ENCODE results near the gene SP2.
A peak's percentile ranks its signal among the peaks of the same experiment; 100 is the strongest.
"Not testable (repeated sequence)": the region's sequence is repeated elsewhere in the genome, so short reads cannot be mapped to it uniquely, and the experiment has no call there.

The SP2 gene

DNA sequence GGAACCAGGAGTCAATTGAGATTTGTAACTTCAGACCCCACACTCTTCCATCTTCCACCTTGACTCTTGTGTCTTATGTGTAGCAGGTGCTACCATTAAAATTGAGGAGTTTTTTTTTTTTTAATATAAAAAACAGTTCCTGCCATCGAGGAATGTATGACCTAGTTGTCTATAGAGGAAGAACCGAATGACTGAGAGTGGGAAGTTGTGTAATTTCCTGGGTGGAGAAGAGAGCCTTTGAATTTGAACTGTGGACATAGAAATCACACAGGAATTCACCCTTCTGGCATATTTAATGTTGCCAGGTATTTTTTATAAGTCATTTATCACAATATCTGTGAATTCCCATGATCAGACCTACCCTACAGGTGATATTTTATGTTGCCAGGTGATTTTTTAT is 22.0 kb downstream of the SP2 start:
- DNase-seq (ENCODE audit: low read depth in 2 of 3, low spot score in 2 of 3), result no peak

- DNase-seq (ENCODE audit: low read depth in 2 of 3, low spot score in 2 of 3), result no peak
Measured at GRCh38 chr17:47918991-47919390, 23.0 kb downstream of the SP2 start.

DNA sequence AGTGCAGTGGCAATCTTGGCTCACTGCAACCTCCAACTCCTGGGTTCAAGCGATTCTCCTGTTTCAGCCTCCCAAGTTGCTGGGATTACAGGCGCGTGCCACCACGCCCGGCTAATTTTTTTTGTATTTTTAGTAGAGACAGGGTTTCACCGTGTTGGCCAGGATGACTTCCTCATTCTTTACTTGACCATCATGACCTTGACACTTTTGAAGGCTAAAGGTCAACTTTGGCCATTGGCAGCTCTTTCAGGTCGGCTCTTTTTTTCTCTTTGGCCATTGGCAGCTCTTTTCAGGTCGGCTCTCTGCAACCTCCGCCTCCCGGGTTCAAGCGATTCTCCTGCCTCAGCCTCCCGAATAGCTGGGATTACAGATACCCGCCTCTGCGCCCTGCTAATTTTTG is 23.9 kb downstream of the SP2 start:
- not testable (repeated sequence) for DNase-seq (ENCODE audit: low read depth in 2 of 3, low spot score in 2 of 3)

GRCh38 chr17:47924785-47925677 is 29.0 kb downstream of the SP2 start:
- DNase-seq (ENCODE audit: low read depth in 2 of 3, low spot score in 2 of 3), result no peak

DNA sequence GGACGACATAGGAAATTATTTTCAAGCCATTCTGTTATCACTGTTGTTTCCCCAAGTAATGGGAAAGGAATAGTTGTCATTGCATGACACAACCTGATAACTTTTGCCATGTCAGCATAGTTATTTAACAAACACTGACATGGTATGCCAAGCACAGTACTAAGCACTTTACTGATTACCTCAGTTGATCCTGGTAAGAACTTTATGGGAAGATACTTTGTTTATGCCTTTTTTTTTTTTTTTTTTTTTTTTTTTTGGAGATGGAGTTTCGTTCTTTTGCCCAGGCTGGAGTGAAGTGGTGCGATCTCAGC is 29.6 kb downstream of the SP2 start:
- DNase-seq (ENCODE audit: low read depth in 2 of 3, low spot score in 2 of 3), result no peak

DNA sequence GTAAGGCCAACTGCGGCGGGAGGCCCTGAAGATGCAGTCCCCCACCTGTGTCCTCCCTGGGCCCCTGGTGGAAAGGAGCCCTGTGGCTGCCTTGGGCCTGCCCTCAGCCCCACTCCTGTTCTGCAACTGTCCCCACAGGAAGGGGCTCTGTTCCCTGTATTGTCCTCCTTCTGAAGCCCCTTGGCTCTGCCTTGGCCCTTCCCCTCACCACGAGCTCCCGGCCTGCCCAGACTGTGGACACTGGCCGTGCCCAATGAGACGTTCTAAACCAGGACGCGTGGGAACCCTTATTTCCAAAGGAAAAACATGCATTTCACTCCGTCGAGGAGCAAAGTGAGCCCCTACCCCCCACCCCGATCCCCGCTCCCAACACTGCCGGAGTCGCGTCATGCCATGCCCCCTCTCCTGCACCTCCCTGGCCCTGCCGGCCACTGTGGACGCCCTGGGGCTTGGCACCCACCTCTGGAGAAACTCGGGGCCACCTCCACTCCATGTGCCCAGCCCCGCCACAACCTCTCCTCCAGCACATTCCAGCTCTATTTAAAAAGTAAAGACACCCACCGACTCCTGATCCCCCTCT is 31.9 kb downstream of the SP2 start:
- DNase-seq (ENCODE audit: low read depth in 2 of 3, low spot score in 2 of 3), result no peak

GRCh38 chr17:47928415-47928814 is 32.4 kb downstream of the SP2 start:
- no peak for DNase-seq (ENCODE audit: low read depth in 2 of 3, low spot score in 2 of 3)

DNA sequence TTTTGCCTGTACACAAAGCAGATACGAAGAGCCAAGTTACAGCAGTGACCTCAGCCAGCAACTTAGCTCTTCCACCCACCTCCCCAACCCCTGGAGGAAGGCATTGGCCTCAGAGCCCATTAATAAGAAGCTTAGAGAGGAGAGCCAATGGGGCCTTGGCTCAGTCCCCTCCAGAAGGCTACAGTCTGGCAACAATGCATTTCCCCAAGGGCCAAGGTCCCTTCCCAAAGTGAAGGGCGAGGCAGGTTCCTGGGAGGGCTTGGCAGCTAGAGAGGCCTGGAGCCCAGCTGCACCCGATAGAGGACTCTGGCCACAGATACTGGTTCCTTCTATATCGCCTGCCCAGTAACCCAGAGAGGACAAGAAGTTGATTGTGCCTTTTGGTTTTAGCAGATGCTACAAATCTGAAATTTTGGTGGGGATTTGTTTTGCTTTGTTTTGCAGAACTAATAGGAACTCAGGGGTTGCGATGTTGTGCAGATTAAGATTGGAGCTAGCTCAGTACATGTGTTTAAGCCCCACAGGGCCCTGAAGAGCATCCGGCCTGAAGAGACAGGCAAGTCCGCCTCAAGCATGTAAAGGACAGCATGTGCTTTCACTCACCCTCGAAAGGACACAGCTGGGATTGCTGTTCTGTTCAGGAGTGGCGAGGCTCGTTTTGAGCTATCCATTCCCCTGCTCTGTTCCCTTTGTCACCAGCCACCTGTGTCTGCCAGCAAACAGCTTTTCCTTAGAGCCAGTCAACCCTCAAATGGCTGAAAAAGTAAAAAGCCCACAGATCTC is 33.4 kb downstream of the SP2 start:
- DNase-seq (ENCODE audit: low read depth in 2 of 3, low spot score in 2 of 3), result no peak

DNA sequence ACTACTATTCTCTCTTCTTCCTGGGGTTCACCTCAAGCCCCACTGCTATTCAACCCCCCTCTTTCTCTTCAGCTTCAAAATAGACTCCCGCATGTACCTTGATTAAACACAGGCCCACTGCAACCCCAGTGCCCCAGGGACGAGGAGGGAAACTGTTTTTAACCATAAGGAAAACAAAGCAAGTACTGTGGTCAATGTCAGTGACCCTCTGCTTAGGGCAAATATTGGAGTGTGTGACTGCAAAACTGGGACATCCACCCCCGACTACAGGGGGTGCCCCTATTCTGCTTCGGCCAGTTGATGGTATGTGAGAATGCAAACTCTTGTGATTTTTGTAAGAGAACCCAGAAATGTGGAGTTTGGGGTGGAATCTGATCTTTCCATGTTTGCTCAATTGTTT is 35.8 kb downstream of the SP2 start:
- DNase-seq (ENCODE audit: low read depth in 2 of 3, low spot score in 2 of 3), result no peak

GRCh38 chr17:47934856-47935255 is 38.8 kb downstream of the SP2 start:
- DNase-seq (ENCODE audit: low read depth in 2 of 3, low spot score in 2 of 3), result no peak

- DNase-seq (ENCODE audit: low read depth in 2 of 3, low spot score in 2 of 3), result not testable (repeated sequence)
Measured at GRCh38 chr17:47935468-47935867, 39.4 kb downstream of the SP2 start.

DNA sequence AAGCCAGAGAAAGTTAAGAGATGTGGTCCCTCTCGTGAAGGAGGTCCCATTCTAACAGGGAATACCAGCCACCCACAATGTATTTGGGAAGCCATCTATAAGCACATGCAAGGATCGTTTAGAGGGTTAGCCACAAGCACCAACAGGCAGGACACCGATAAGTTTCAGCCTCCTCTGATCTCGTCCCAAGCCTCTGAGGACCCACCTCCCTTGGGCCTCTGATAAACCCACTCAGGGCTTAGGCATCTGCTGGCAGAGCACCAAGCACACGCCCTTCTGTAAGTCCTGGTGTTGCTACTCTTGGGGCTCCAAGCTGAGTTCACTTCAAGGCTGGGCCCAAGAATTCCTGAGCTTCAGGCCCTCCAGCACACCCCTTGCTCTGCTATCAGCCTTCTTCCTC is 39.9 kb downstream of the SP2 start:
- DNase-seq (ENCODE audit: low read depth in 2 of 3, low spot score in 2 of 3), result no peak

DNA sequence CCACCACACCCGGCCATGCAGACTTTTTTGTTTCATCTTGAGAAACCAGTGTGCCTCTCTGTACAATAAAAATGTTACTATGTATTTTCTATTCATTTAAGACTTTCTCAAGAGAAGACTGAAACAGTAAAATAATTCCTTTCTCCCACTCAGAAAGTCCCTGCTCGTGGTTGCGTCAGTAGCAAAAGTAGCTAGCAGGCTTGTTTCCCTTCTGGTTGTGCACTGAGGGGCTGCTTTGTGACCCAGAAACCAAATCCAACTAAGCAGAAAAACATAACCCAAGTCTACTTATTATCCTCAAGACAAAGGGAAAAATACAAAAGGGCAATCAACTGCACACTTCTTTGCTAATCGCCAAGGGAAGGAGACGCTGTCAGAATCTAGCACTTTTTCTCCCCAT is 41.9 kb downstream of the SP2 start:
- no peak for DNase-seq (ENCODE audit: low read depth in 2 of 3, low spot score in 2 of 3)

GRCh38 chr17:47941246-47942095 is 45.4 kb downstream of the SP2 start, which contains the start of gene PNPO:
TSS of gene PNPO (plus strand) at chr17:47941571. CDS start at chr17:47941676, 105 bp downstream.
- peak; percentile 69 to 84 (median 82) for DNase-seq (ENCODE audit: low read depth in 2 of 3, low spot score in 2 of 3)

GRCh38 chr17:47942096-47942510 is 46.1 kb downstream of the SP2 start:
- no peak for DNase-seq (ENCODE audit: low read depth in 2 of 3, low spot score in 2 of 3)

DNA sequence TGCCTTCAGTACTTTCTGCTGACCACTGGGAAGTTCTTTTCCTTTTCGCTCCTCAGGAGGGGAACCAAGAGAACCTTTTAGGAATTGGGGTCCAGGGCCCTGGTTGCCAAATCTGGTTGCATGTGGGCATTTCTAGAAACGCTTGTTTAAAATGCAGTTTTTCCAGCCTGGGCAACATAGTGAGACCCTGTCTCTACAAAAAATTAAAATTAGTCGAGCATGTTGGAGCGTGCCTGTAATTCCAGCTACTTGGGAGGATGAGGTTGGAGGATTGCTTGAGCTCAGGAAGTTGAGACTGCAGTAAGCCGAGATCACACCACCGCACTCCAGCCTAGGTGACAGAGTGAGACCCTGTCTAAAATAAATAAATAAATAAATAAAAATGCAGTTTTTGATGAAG is 46.5 kb downstream of the SP2 start:
- no peak for DNase-seq (ENCODE audit: low read depth in 2 of 3, low spot score in 2 of 3)

DNA sequence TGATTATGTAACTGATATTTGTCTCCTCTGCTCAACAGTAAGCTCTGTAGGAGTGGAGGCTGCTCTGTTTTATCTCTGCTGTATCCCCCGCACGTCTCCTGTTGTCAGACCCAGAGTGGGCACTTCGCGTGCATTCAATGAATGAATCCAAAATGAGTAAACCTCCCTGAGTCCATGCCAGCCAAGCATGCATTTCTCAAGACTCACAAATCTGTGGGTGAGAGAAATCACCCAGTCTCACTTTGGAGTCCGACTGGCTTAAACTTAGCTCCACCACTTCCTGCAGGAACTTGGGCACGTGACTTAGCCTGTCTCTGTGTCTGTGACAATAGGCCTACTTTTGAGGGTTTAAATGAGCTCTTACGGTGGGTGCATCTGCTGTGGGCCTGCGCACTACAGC is 49.0 kb downstream of the SP2 start:
- no peak for DNase-seq (ENCODE audit: low read depth in 2 of 3, low spot score in 2 of 3)

DNA sequence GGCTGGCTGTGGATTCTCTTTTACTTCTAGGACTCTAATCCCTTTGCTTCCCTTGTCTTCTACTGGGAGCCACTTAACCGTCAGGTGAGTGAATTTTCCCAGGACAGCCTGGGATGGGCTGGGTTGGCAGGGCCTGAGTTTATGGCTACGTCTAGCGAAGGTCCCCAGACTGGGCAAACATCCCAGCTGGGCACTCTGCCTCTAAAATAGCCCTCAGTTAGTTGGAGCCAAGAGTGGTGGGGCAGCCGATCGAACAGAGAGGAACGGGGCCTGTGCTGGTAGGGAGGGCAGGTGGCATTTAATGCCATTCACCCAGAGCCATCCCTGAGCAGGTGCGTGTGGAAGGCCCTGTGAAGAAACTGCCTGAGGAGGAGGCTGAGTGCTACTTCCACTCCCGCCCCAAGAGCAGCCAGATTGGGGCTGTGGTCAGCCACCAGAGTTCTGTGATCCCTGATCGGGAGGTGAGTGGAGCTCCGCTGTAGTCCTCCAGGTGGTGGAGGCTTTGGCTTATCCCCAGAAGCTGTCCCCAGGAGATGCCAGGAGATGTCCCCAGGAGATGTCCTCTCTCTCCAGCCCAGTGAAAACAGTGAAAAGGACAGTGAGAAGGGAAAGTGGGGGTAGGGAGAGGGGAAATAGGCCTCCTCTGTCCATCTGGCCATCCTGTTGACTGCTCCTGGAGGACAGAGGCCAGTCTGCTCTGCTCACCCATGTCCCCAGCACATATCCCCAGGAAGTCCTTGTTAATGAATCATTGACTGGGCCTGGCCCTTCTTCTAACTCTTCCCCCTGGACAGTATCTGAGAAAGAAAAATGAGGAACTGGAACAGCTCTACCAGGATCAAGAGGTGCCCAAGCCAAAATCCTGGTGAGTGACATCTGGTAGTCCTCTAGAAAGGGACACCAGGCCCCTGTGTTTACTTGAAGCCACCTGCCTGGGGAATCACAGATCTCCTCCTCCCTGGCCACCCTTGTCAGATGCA is 49.8 kb downstream of the SP2 start:
- no peak for DNase-seq (ENCODE audit: low read depth in 2 of 3, low spot score in 2 of 3)

- no peak for DNase-seq (ENCODE audit: low read depth in 2 of 3, low spot score in 2 of 3)
Measured at GRCh38 chr17:47946516-47946915, 50.5 kb downstream of the SP2 start.

GRCh38 chr17:47946929-47947397 is 50.9 kb downstream of the SP2 start:
- peak in 2 of 3 experiments; percentile 56 to 59 for DNase-seq (ENCODE audit: low read depth in 2 of 3, low spot score in 2 of 3)

All from activated CD8-positive, alpha-beta memory T cell treated with anti-CD3 and anti-CD28 coated beads for 48 hours (primary cell).